HG03571 (cell line): ENCODE results near the gene PER2.

ENCODE experiments used
- ATAC-seq: cut with Tn5 transposase; IDR thresholded peaks from one replicate; pipeline ENCODE4 v1.9.1; 2021; ENCODE audit not compliant: unreplicated experiment

PER2 gene

GRCh38 chr2:238251331-238251730 is 37.1 kb downstream of the PER2 start:
- no peak for ATAC-seq

GRCh38 chr2:238250896-238251295 is 37.5 kb downstream of the PER2 start:
- ATAC-seq = no peak

GRCh38 chr2:238247841-238248453 is 40.5 kb downstream of the PER2 start:
- ATAC-seq = no peak

GRCh38 chr2:238247002-238247822 is 41.2 kb downstream of the PER2 start:
- ATAC-seq = no peak

- ATAC-seq = no peak
These were observed 44.3 kb downstream of the PER2 start for GRCh38 chr2:238244151-238244550.

- ATAC-seq = no peak
These were observed 44.8 kb downstream of the PER2 start for GRCh38 chr2:238243496-238244076.

GRCh38 chr2:238242731-238243495 is 45.5 kb downstream of the PER2 start:
- ATAC-seq = no peak

- no peak for ATAC-seq
These were observed 46.4 kb downstream of the PER2 start for GRCh38 chr2:238241970-238242369.

GRCh38 chr2:238240757-238241711 is 47.4 kb downstream of the PER2 start:
- ATAC-seq = no peak

- peak; percentile 83 for ATAC-seq
These were observed 48.3 kb downstream of the PER2 start, which contains the start of gene HES6 for GRCh38 chr2:238239863-238240756. HES6 (minus strand) TSS chr2:238240038; CDS start chr2:238239905, 133 bp downstream.

- no peak for ATAC-seq
These were observed 48.9 kb downstream of the PER2 start for GRCh38 chr2:238239543-238239862.

- no peak for ATAC-seq
These were observed 49.5 kb downstream of the PER2 start for GRCh38 chr2:238238766-238239542.

- no peak for ATAC-seq
These were observed 50.1 kb downstream of the PER2 start for GRCh38 chr2:238238311-238238765.

- no peak for ATAC-seq
These were observed 50.8 kb downstream of the PER2 start for GRCh38 chr2:238237431-238238135.

- no peak for ATAC-seq
These were observed 51.8 kb downstream of the PER2 start for GRCh38 chr2:238236571-238236970.

GRCh38 chr2:238235856-238236255 is 52.6 kb downstream of the PER2 start:
- ATAC-seq = no peak

GRCh38 chr2:238235331-238235732 is 53.1 kb downstream of the PER2 start:
- ATAC-seq = no peak

- no peak for ATAC-seq
These were observed 54.8 kb downstream of the PER2 start for GRCh38 chr2:238233625-238234024.
